Endothelial cell (in vitro differentiated cells): ENCODE measurements around the gene PPP2R5D. TPM values are rescaled to one million over a fixed set of nuclear protein-coding genes. Genes with fewer than 3 reads are reported as not detected.
A peak's percentile ranks its signal among the peaks of the same experiment; 100 is the strongest.

ENCODE experiments used
- DNase-seq: peaks from one replicate; pipeline ENCODE4 v3.0.0; 2021; ENCODE audit warnings: low spot score
- H3K27ac Mint-ChIP-seq: one replicate; pipeline ENCODE4 v1.8.0; 2021; ENCODE audit warnings: mixed read lengths, inconsistent platforms; ENCODE audit not compliant: unreplicated experiment
- H3K27me3 Mint-ChIP-seq: one replicate; pipeline ENCODE4 v1.8.0; 2021; ENCODE audit warnings: mild to moderate bottlenecking, moderate library complexity, mixed read lengths, inconsistent platforms; ENCODE audit not compliant: unreplicated experiment
- H3K36me3 Mint-ChIP-seq: one replicate; pipeline ENCODE4 v1.8.0; 2021; ENCODE audit warnings: mild to moderate bottlenecking, low read depth, mixed read lengths, inconsistent platforms; ENCODE audit not compliant: unreplicated experiment
- H3K4me1 Mint-ChIP-seq: one replicate; pipeline ENCODE4 v1.8.0; 2021; ENCODE audit warnings: mild to moderate bottlenecking, mixed read lengths, inconsistent platforms; ENCODE audit not compliant: unreplicated experiment
- H3K4me3 Mint-ChIP-seq: one replicate; pipeline ENCODE4 v1.8.0; 2021; ENCODE audit warnings: mild to moderate bottlenecking, mixed read lengths, inconsistent platforms; ENCODE audit not compliant: unreplicated experiment
- H3K9me3 Mint-ChIP-seq: one replicate; pipeline ENCODE4 v1.8.0; 2021; ENCODE audit warnings: mixed read lengths, inconsistent platforms; ENCODE audit not compliant: unreplicated experiment
- CTCF ChIP-seq: fragments of 200-600 bp; sonication (generic); IDR thresholded peaks from one replicate; pipeline ENCODE4 v1.5.0; 2021; ENCODE audit warnings: antibody characterized with exemption; ENCODE audit not compliant: unreplicated experiment
- total RNA-seq: library from RNA; stranded (reverse); fragmentation: NEBNext Ultra II Directional; extraction: Animal tissue kit (Norgen Biotek cat#: 25700); gene quantifications from one replicate; pipeline ENCODE4 v1.2.1, GENCODE V29; 2021; ENCODE audit not compliant: unreplicated experiment

PPP2R5D gene
- total RNA-seq, 1 donor from 2014 or later = 58.0 TPM

DNA sequence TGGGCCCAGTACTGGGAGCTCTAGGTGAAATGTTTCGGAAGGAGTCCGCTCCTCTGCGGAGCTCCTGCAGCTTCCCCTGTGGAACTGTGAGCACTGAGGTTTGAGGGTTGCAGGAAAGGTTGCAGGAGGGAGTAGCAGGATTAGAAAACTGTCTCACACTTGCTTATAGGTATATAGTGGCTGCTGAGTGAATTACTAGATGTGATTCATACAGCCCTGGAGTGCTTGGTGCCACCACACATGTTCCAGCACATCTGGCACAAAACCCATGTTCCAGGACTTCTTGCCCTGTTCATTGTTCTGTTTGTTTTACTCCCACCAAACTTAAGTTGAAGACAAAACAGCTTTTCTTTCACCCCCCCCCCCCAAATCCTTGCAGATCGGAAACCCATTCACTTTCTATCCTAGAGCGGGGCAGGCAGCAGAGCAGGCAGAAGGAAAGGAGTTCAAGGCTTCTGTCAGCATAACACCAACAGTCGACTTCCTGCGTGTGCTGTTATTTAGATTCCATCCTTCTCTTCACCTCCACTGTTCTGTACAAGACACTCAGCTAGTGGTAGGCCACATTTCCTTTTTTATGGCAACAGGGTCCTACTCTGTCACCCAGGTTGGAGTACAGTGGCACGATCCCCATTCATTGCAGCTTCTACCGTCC is 4.7 kb upstream of the PPP2R5D start:
- H3K36me3 Mint-ChIP-seq = peaks cover 9% of the 10 kb centered on the region
- peaks cover 15% of the 10 kb centered on the region for H3K27me3 Mint-ChIP-seq
- H3K4me1 Mint-ChIP-seq = peaks cover 29% of the 10 kb centered on the region
- DNase-seq = no peak
- H3K27ac Mint-ChIP-seq = peak overlapping the region; percentile 88
- no peaks in the 10 kb centered on the region for H3K9me3 Mint-ChIP-seq
- TF ChIP-seq CTCF = no peak
- H3K4me3 Mint-ChIP-seq = peak overlapping the region; percentile 93

GRCh38 chr6:42981836-42982235 is 2.5 kb upstream of the PPP2R5D start:
- peaks cover 11% of the 10 kb centered on the region for H3K36me3 Mint-ChIP-seq
- TF ChIP-seq CTCF = no peak
- peak overlapping the region; percentile 16 for H3K27ac Mint-ChIP-seq
- peaks cover 40% of the 10 kb centered on the region for H3K4me1 Mint-ChIP-seq
- no peaks in the 10 kb centered on the region for H3K9me3 Mint-ChIP-seq
- no peak for DNase-seq
- peaks cover 17% of the 10 kb centered on the region for H3K27me3 Mint-ChIP-seq
- peak overlapping the region; percentile 4 for H3K4me3 Mint-ChIP-seq

DNA sequence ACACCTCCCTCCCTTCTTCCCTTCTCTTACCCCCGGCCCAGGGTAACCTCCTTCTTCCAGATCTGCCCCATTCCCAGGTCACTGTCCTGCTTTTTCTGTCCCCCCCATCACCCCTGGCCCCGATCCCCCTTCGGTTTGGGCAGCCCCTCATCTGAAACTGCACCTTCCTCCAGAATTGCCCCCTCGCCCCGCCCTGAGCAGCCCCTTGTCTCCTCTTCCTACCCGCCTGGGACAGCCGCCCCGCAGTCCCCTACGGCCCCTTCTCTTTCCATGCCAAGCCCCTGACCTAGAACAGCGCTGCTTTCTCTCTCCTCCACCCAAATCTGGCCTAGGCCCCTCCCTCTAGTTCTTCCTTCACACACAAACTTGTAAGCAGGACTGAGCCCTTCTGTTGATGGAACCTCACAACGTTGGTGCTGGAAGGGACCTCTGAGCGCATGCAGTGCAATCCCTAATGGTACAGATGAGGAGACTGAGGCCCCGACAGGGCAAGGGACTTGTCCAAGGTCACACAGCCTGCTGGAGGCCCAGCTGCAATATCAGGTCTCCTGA is 630 bp downstream of the PPP2R5D start:
- Mint-ChIP-seq H3K9me3 (no peaks in the 10 kb centered on the region), H3K27ac (no peak overlapping the region), H3K36me3 (peaks cover 24% of the 10 kb centered on the region), H3K27me3 (peaks cover 9% of the 10 kb centered on the region), H3K4me1 (peaks cover 35% of the 10 kb centered on the region), H3K4me3 (peak overlapping the region; percentile 88)
- peak; percentile 18 for DNase-seq
- no peak for TF ChIP-seq CTCF

GRCh38 chr6:42987533-42988451 is 3.4 kb downstream of the PPP2R5D start:
- Mint-ChIP-seq H3K27ac (no peak overlapping the region), H3K27me3 (peaks cover 7% of the 10 kb centered on the region), H3K4me3 (peak overlapping the region; percentile 40), H3K4me1 (peaks cover 29% of the 10 kb centered on the region), H3K9me3 (no peaks in the 10 kb centered on the region), H3K36me3 (peaks cover 28% of the 10 kb centered on the region)
- DNase-seq = no peak
- TF ChIP-seq CTCF = no peak
